Measurements from ENCODE around the gene APOC3. TPM values are rescaled to one million over a fixed set of nuclear protein-coding genes. Genes with fewer than 3 reads are reported as not detected.

The APOC3 gene
- total RNA-seq, 1 experiment from 2014 or later = 3.5 TPM

DNA sequence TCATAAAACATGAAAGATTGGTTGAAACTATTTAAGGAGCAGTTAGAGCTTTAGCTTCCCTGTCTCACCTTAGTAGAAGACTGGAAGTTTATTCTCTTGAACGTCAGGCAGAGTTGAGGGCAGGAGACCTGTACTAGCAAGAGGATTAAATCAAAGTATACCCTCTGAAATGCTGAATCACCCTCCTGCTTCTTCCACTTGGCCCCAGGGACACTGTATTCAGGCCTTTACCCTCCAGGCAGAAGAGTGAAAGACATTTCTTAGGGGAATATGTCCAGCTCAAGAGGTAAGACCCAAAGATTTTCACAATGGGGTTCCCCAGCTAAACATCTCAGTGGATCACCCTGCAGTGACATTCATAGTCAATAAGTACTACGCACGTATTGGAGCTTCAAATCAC lies 18.5 kb upstream of the APOC3 start:
- Histone ChIP-seq H3K79me2 (ENCODE audit: insufficient read depth, low read length) (no peaks in the 10 kb centered on the region), H3K27me3 (ENCODE audit: insufficient read depth, low read length) (no peaks in the 10 kb centered on the region), H3K4me1 (ENCODE audit: control insufficient read depth in 1 of 2, insufficient read depth in 2 of 2, low read length in 2 of 2) (no peaks in the 10 kb centered on the region), H3K4me3 (replicated peaks in 1 of 2; ENCODE audit: low read depth in 1 of 2, low read length in 2 of 2) (no peak overlapping the region), H2AFZ (ENCODE audit: low read depth, low read length, poor library complexity, severe bottlenecking) (no peak overlapping the region), H3K4me2 (ENCODE audit: low read length) (no peak overlapping the region), H3K9ac (ENCODE audit: low read length) (no peak overlapping the region), H3K9me3 (ENCODE audit: control insufficient read depth in 1 of 2, insufficient read depth in 1 of 2, low read depth in 1 of 2, low read length in 2 of 2) (no peaks in the 10 kb centered on the region), H4K20me1 (ENCODE audit: insufficient read depth) (no peaks in the 10 kb centered on the region), H3K27ac (ENCODE audit: low read depth, low read length) (no peak overlapping the region), H3K36me3 (ENCODE audit: control insufficient read depth in 1 of 2, insufficient read depth in 2 of 2, low read length in 2 of 2) (no peaks in the 10 kb centered on the region), H3K9me2 (ENCODE audit: insufficient read depth) (no peaks in the 10 kb centered on the region)
- POLR2A ChIA-PET = no interaction called here
- RAD21 ChIA-PET (ENCODE audit: low non-redundant PET in 1 of 2, low total read pairs in 2 of 2, uncharacterized antibody in 2 of 2, unreplicated experiment in 2 of 2) = no interaction called here
- CTCF ChIA-PET = no interaction called here
- BruUV-seq (replicated peaks) = no TSS peak
- DNase-seq (ENCODE audit: low read depth, low spot score) (no peak), ATAC-seq (no peak)
- TF ChIP-seq JUND (IDR thresholded peaks at IDR 0.05) (no peak), YY1 (IDR thresholded peaks at IDR 0.05; ENCODE audit: extremely low read depth, insufficient replicate concordance, low read depth, low read length) (no peak), RAD21 (IDR thresholded peaks at IDR 0.05; ENCODE audit: low read depth) (no peak), ZNF274 (IDR thresholded peaks at IDR 0.05; ENCODE audit: low read depth, low read length) (no peak), SP1 (IDR thresholded peaks at IDR 0.05; ENCODE audit: low read depth) (no peak), ZFX (IDR thresholded peaks at IDR 0.05) (no peak), FOSL1 (IDR thresholded peaks at IDR 0.05; ENCODE audit: low read depth) (no peak)
- TF ChIP-seq, protein P1, sequence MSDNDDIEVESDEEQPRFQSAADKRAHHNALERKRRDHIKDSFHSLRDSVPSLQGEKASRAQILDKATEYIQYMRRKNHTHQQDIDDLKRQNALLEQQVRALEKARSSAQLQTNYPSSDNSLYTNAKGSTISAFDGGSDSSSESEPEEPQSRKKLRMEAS (IDR thresholded peaks at IDR 0.05) = no peak
- TF ChIP-seq, protein P2, sequence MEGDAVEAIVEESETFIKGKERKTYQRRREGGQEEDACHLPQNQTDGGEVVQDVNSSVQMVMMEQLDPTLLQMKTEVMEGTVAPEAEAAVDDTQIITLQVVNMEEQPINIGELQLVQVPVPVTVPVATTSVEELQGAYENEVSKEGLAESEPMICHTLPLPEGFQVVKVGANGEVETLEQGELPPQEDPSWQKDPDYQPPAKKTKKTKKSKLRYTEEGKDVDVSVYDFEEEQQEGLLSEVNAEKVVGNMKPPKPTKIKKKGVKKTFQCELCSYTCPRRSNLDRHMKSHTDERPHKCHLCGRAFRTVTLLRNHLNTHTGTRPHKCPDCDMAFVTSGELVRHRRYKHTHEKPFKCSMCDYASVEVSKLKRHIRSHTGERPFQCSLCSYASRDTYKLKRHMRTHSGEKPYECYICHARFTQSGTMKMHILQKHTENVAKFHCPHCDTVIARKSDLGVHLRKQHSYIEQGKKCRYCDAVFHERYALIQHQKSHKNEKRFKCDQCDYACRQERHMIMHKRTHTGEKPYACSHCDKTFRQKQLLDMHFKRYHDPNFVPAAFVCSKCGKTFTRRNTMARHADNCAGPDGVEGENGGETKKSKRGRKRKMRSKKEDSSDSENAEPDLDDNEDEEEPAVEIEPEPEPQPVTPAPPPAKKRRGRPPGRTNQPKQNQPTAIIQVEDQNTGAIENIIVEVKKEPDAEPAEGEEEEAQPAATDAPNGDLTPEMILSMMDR (IDR thresholded peaks at IDR 0.05 in 2 of 3, conservative IDR thresholded peaks at IDR 0.05 in 1 of 3; ENCODE audit: borderline replicate concordance in 1 of 3, insufficient read depth in 1 of 3, low read depth in 2 of 3, low read length in 2 of 3) = no peak
- intact Hi-C loops (cut with micrococcal nuclease) = no loop called here

DNA sequence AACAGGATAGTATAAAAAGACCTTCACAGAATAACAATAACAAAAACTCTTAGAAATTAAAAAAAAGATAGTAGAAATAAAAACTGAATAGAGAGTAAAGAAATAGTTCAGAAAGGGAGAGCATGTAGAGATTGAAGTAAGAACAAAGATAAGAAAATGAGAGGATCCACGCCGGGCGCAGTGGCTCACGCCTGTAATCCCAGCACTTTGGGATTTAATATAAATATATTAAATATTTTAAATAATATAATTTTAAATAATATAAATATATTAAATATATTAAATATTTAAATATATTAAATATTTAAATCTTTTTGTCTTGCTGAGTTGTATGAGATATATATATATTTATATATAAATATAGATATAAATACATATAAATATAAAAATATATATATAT lies 17.6 kb upstream of the APOC3 start:
- Histone ChIP-seq H3K9me2 (ENCODE audit: insufficient read depth) (no peaks in the 10 kb centered on the region), H2AFZ (ENCODE audit: low read depth, low read length, poor library complexity, severe bottlenecking) (no peak overlapping the region), H3K4me1 (ENCODE audit: control insufficient read depth in 1 of 2, insufficient read depth in 2 of 2, low read length in 2 of 2) (no peaks in the 10 kb centered on the region), H3K27me3 (ENCODE audit: insufficient read depth, low read length) (no peaks in the 10 kb centered on the region), H3K4me2 (ENCODE audit: low read length) (no peak overlapping the region), H3K27ac (ENCODE audit: low read depth, low read length) (no peak overlapping the region), H3K4me3 (replicated peaks in 1 of 2; ENCODE audit: low read depth in 1 of 2, low read length in 2 of 2) (no peak overlapping the region), H4K20me1 (ENCODE audit: insufficient read depth) (no peaks in the 10 kb centered on the region), H3K9ac (ENCODE audit: low read length) (no peak overlapping the region), H3K36me3 (ENCODE audit: control insufficient read depth in 1 of 2, insufficient read depth in 2 of 2, low read length in 2 of 2) (no peaks in the 10 kb centered on the region), H3K9me3 (ENCODE audit: control insufficient read depth in 1 of 2, insufficient read depth in 1 of 2, low read depth in 1 of 2, low read length in 2 of 2) (no peaks in the 10 kb centered on the region), H3K79me2 (ENCODE audit: insufficient read depth, low read length) (no peaks in the 10 kb centered on the region)
- TF ChIP-seq SP1 (IDR thresholded peaks at IDR 0.05; ENCODE audit: low read depth) (no peak), CEBPB (IDR thresholded peaks at IDR 0.05; ENCODE audit: low read depth) (no peak), POLR2A (IDR thresholded peaks at IDR 0.05; ENCODE audit: borderline replicate concordance, extremely low read depth, insufficient read depth, insufficient read length) (no peak), JUND (IDR thresholded peaks at IDR 0.05) (no peak), FOSL1 (IDR thresholded peaks at IDR 0.05; ENCODE audit: low read depth) (no peak), YY1 (IDR thresholded peaks at IDR 0.05; ENCODE audit: extremely low read depth, insufficient replicate concordance, low read depth, low read length) (no peak), EZH2phosphoT487 (IDR thresholded peaks at IDR 0.05; ENCODE audit: borderline replicate concordance) (no peak), SIN3A (IDR thresholded peaks at IDR 0.05; ENCODE audit: low read depth) (no peak), EZH2 (IDR thresholded peaks at IDR 0.05) (no peak)
- TF ChIP-seq, protein P3, sequence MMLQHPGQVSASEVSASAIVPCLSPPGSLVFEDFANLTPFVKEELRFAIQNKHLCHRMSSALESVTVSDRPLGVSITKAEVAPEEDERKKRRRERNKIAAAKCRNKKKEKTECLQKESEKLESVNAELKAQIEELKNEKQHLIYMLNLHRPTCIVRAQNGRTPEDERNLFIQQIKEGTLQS (IDR thresholded peaks at IDR 0.05) = no peak
- TF ChIP-seq, protein P1 (IDR thresholded peaks at IDR 0.05) = no peak
- TF ChIP-seq, protein P2 (IDR thresholded peaks at IDR 0.05 in 2 of 3, conservative IDR thresholded peaks at IDR 0.05 in 1 of 3; ENCODE audit: borderline replicate concordance in 1 of 3, insufficient read depth in 1 of 3, low read depth in 2 of 3, low read length in 2 of 3) = no peak
- ChIA-PET CTCF (interaction anchor here (1.0 kb wide), 1 partner anchor 21 kb away, joined by 3 read pairs; the partner anchor contains the start of gene APOA5), RAD21 (ENCODE audit: low non-redundant PET in 1 of 2, low total read pairs in 2 of 2, uncharacterized antibody in 2 of 2, unreplicated experiment in 2 of 2) (no interaction called here), POLR2A (no interaction called here)
- ATAC-seq (no peak), DNase-seq (ENCODE audit: low read depth, low spot score) (no peak)
- BruUV-seq (replicated peaks) = no TSS peak
- intact Hi-C loops (cut with micrococcal nuclease) = no loop called here

Measured in HCT116 (cell line).